GM12891 (cell line): Measurements from ENCODE around the gene DNAJC10.

Source experiments
- POLR2A ChIP-seq: IDR thresholded peaks from 2 replicates; pipeline ENCODE4 v1.6.1; 2011; ENCODE audit warnings: low read depth, low read length, control low read depth
- POLR2AphosphoS5 ChIP-seq: IDR thresholded peaks from 2 replicates; pipeline ENCODE4 v1.6.1; 2011; ENCODE audit warnings: low read depth, low read length, control low read depth
- TAF1 ChIP-seq: IDR thresholded peaks from 2 replicates; pipeline ENCODE4 v1.6.1; 2011; ENCODE audit warnings: low read depth, low read length, control low read depth

DNA sequence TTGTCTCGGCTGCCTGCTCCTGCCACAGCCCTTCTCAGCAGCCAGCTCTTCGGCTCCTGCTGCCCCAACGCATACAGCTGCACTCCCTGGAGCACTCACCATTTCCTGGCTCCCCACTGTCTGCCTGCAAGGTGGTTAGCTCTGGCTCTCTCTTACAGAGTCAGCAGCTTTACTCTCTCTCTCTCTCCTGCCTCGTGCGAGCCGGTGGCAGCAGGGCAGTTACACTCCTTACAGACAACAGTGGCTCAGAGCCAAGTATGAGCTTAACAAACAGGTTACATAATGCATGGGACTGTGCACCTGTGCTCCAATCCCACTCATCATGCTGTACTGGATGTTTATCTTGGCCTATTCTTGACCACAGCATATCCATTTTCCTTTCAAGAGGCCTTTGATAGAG is 47.4 kb upstream of the DNAJC10 start:
- TF ChIP-seq POLR2AphosphoS5 = no peak
- no peak for TF ChIP-seq POLR2A
- no peak for TF ChIP-seq TAF1
